CD4-positive, alpha-beta T cell (primary cell): ENCODE data around the gene MAP4K3. TPM values are rescaled to one million over a fixed set of nuclear protein-coding genes. Genes with fewer than 3 reads are reported as not detected.

Source experiments
- ATAC-seq: fragments of 200-7000 bp; cut with Tn5 transposase; one replicate; pipeline ENCODE4 v1.10.0; 2022; ENCODE audit warnings: mild to moderate bottlenecking; ENCODE audit not compliant: poor library complexity
- CTCF ChIA-PET: fragments of 350-600 bp; sonication (Branson Sonifier 250); formaldehyde crosslinking; loops from one replicate; lab custom pipeline; 2021; ENCODE audit warnings: antibody characterized with exemption, inconsistent platforms; lab: Charles Lee
- POLR2A ChIA-PET: fragments of 350-600 bp; sonication (Branson Sonifier 250); formaldehyde crosslinking; loops from one replicate; lab custom pipeline; 2021; ENCODE audit warnings: antibody characterized with exemption, inconsistent platforms; lab: Charles Lee
- DNase-seq, 14 experiments: peaks; one replicate each; pipeline ENCODE4 v3.0.0-alpha.2; 2013 to 2020; ENCODE audit warnings: mixed read lengths in 2 of 14
- H3K27ac ChIP-seq, 2 donors: one replicate each; pipeline versions ENCODE4 v1.5.1 to v1.7.0; 2013; ENCODE audit warnings: low read length in 2 of 2, low read depth in 1 of 2, mild to moderate bottlenecking in 1 of 2
- H3K27me3 ChIP-seq, 2 experiments: 1 replicate in 1 of 2; 2 replicates in 1 of 2; pipeline versions ENCODE4 v1.6.1 to v1.7.0; 2013; ENCODE audit warnings: low read length in 2 of 2, control low read depth in 1 of 2, mild to moderate bottlenecking in 1 of 2, moderate library complexity in 1 of 2; ENCODE audit not compliant: insufficient read depth in 2 of 2, control insufficient read depth in 1 of 2
- H3K36me3 ChIP-seq: one replicate; pipeline ENCODE4 v1.6.1; 2013; ENCODE audit warnings: low read length, control low read depth; ENCODE audit not compliant: insufficient read depth
- H3K4me1 ChIP-seq: one replicate; pipeline ENCODE4 v1.6.1; 2013; ENCODE audit warnings: low read length, control low read depth; ENCODE audit not compliant: insufficient read depth
- H3K4me3 ChIP-seq: one replicate; pipeline ENCODE4 v1.5.1; 2013; ENCODE audit warnings: mild to moderate bottlenecking, low read length, moderate library complexity
- H3K9me3 ChIP-seq, 2 experiments: 1 replicate in 1 of 2; 2 replicates in 1 of 2; pipeline versions ENCODE4 v1.6.1 to v1.7.0; 2013; ENCODE audit warnings: low read length in 2 of 2, mild to moderate bottlenecking in 2 of 2, control low read depth in 1 of 2, moderate library complexity in 1 of 2; ENCODE audit not compliant: control insufficient read depth in 1 of 2, insufficient read depth in 1 of 2
- H3K27ac Mint-ChIP-seq: one replicate; pipeline ENCODE4 v1.8.0; 2020; ENCODE audit warnings: mixed read lengths
- H3K27me3 Mint-ChIP-seq: one replicate; pipeline ENCODE4 v1.8.0; 2021; ENCODE audit warnings: mixed read lengths
- H3K36me3 Mint-ChIP-seq: one replicate; pipeline ENCODE4 v1.8.0; 2021; ENCODE audit warnings: low read depth, mixed read lengths
- H3K4me1 Mint-ChIP-seq: one replicate; pipeline ENCODE4 v1.8.0; 2021; ENCODE audit warnings: low read depth, mixed read lengths
- H3K4me3 Mint-ChIP-seq: one replicate; pipeline ENCODE4 v1.8.0; 2020; ENCODE audit warnings: mild to moderate bottlenecking, mixed read lengths
- H3K9me3 Mint-ChIP-seq: one replicate; pipeline ENCODE4 v1.8.0; 2020; ENCODE audit warnings: mixed read lengths
- intact Hi-C, 2 experiments: fragments of 100-400 bp; cut with DNase I in 1 of 2; cut with micrococcal nuclease in 1 of 2; formaldehyde crosslinking; loops; one replicate each; pipeline versions ENCODE4 v1.15.1 to v1.9.0; 2023 to 2025; cut with DNase I, micrococcal nuclease
- total RNA-seq, 174 experiments: library from RNA in 2 of 174; stranded (reverse) in 2 of 174; gene quantifications; one replicate each; pipeline ENCODE4 v1.2.3 and lab custom pipeline; 2021 to 2026
- TF ChIP-seq, protein P1 (sequence below): fragments of 200-600 bp; IDR thresholded peaks from one replicate; pipeline ENCODE4 v1.8.0; 2022; ENCODE audit warnings: antibody characterized with exemption, mild to moderate bottlenecking

MAP4K3 gene
- total RNA-seq, 2 experiments from 2014 or later: 18.4 to 22.5 TPM

DNA sequence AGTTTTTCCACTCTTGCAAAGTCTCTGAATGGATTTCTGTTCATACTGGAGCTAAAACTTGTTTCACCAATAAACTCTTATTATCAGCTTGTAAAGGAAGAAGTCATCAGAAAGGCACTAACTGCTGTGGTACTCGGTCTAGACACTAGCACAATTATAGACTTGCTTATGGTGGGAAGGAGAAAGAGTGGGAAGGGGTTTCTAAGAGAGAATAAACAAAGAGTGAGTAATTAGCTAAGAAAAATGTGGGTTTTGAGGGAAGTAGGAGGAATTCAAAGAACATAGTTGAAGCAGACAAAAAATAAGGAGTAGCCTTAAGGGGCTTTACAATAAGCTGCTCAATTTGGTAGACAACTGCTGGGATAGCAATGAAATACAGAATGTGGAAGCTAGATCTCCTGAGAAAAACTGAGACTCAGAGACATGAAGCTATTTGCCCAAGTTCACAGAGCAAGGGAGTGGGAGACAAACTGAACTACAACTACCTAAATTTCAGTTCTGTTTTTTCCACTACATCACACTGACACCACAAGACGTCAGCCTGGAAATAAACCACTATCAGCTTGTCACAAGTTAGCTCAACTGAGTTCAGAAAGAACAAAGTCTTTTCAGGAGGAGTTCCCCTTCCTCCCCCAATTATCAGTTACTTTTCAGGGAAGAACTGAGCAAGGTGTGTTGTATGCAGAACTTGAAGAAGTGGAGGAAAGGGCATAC is 59.7 kb downstream of the MAP4K3 start:
- CTCF ChIA-PET: interaction anchor here (1.3 kb wide), 1 partner anchor 19 kb away, joined by 3 read pairs; no protein-coding TSS in a partner anchor
- DNase-seq: peak in 3 of 14 experiments; percentile 17 to 38 (median 32)

DNA sequence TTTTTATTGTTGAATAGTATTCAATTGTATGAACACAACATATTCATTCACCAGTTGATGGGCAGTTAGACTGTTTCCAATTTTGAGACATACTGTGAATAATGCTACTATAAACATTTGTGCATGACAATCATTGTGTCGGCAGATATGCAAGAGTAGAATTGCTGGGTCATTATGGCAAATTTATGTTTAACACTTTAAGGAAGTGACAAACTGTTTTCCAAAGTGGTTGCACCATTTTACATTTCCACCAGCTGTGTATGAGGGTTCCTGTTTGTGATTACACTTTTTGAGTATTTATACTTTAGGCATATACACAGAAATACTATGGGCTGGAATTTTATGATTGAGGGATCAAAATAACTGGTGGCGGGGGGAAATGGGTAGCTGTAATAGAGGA is 61.2 kb downstream of the MAP4K3 start:
- DNase-seq (no peak), ATAC-seq (no peak)
- H3K36me3 Mint-ChIP-seq: peaks cover 51% of the 10 kb centered on the region
- H3K27me3 Mint-ChIP-seq: no peaks in the 10 kb centered on the region
- H3K4me1 Mint-ChIP-seq: peaks cover 20% of the 10 kb centered on the region
- POLR2A ChIA-PET: interaction anchor here (0.6 to 1.3 kb wide), 2 partner anchors 62 to 476 kb away, joined by 3 read pairs; no protein-coding TSS in a partner anchor
- Histone ChIP-seq H3K27me3 (no peaks in the 10 kb centered on the region), H3K9me3 (peaks cover 0 to 3% of the 10 kb centered on the region in 2 experiments), H3K4me3 (no peak overlapping the region), H3K27ac (no peak overlapping the region), H3K36me3 (no peaks in the 10 kb centered on the region), H3K4me1 (no peaks in the 10 kb centered on the region)
- CTCF ChIA-PET: no interaction called here
- no peak overlapping the region for H3K4me3 Mint-ChIP-seq
- peaks cover 5% of the 10 kb centered on the region for H3K9me3 Mint-ChIP-seq
- H3K27ac Mint-ChIP-seq: no peak overlapping the region
- TF ChIP-seq, protein P1, sequence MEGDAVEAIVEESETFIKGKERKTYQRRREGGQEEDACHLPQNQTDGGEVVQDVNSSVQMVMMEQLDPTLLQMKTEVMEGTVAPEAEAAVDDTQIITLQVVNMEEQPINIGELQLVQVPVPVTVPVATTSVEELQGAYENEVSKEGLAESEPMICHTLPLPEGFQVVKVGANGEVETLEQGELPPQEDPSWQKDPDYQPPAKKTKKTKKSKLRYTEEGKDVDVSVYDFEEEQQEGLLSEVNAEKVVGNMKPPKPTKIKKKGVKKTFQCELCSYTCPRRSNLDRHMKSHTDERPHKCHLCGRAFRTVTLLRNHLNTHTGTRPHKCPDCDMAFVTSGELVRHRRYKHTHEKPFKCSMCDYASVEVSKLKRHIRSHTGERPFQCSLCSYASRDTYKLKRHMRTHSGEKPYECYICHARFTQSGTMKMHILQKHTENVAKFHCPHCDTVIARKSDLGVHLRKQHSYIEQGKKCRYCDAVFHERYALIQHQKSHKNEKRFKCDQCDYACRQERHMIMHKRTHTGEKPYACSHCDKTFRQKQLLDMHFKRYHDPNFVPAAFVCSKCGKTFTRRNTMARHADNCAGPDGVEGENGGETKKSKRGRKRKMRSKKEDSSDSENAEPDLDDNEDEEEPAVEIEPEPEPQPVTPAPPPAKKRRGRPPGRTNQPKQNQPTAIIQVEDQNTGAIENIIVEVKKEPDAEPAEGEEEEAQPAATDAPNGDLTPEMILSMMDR: no peak
- intact Hi-C loops: no loop called here

More for the DNA sequence above, 59.7 kb downstream of the MAP4K3 start:
- peaks cover 3% of the 10 kb centered on the region for H3K9me3 Mint-ChIP-seq
- H3K27me3 ChIP-seq: no peaks in the 10 kb centered on the region
- no peak overlapping the region for H3K27ac ChIP-seq
- intact Hi-C loops: no loop called here
- no peaks in the 10 kb centered on the region for H3K27me3 Mint-ChIP-seq
- peak; percentile 37 for ATAC-seq
- H3K4me3 ChIP-seq: no peak overlapping the region
- H3K36me3 ChIP-seq: no peaks in the 10 kb centered on the region
- H3K27ac Mint-ChIP-seq: peak overlapping the region; percentile 5
- peaks cover 0 to 3% of the 10 kb centered on the region in 2 experiments for H3K9me3 ChIP-seq
- H3K4me1 ChIP-seq: no peaks in the 10 kb centered on the region
- H3K4me1 Mint-ChIP-seq: peaks cover 28% of the 10 kb centered on the region
- TF ChIP-seq, protein P1: no peak
- peaks cover 40% of the 10 kb centered on the region for H3K36me3 Mint-ChIP-seq
- H3K4me3 Mint-ChIP-seq: no peak overlapping the region
- POLR2A ChIA-PET: interaction anchor here (1.3 kb wide), 1 partner anchor 61 kb away, joined by 3 read pairs; no protein-coding TSS in a partner anchor

DNA sequence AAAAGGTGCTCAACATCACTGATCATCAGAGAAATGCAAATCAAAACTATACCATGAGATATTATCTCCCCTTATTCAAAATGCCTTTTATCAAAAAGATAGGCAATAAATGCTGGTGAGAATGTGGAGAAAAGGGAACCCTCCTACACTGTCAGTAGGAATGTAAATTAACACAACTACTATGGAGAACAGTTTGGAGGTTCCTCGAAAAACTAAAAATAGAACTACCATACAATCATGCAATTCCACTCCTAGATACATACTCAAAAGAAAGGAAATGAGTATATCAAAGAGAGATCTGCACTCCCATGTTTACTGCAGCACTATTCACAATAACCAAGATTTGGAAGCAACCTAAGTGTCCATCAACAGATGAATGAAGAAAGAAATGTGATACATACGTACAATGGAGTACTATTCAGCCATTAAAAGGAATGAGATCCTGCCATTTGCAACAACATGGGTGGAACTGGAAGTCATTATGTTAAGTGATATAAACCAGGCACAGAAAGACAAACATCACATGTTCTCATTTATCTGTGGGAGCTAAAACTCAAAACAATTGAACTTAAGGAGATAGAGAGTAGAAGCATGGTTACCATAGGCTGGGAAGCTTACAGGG is 63.8 kb downstream of the MAP4K3 start:
- Mint-ChIP-seq H3K27me3 (no peaks in the 10 kb centered on the region), H3K4me1 (peaks cover 23% of the 10 kb centered on the region), H3K36me3 (peaks cover 56% of the 10 kb centered on the region), H3K27ac (no peak overlapping the region), H3K9me3 (peaks cover 5% of the 10 kb centered on the region), H3K4me3 (no peak overlapping the region)
- Histone ChIP-seq H3K36me3 (no peaks in the 10 kb centered on the region), H3K4me1 (no peaks in the 10 kb centered on the region), H3K27ac (no peak overlapping the region), H3K27me3 (no peaks in the 10 kb centered on the region), H3K4me3 (no peak overlapping the region), H3K9me3 (peaks cover 0 to 3% of the 10 kb centered on the region in 2 experiments)
- DNase-seq (no peak), ATAC-seq (no peak)
- CTCF ChIA-PET: no interaction called here
- POLR2A ChIA-PET: no interaction called here
- TF ChIP-seq, protein P1: no peak
- intact Hi-C loops: no loop called here
